ENCODE results near the gene KMT2C.

KMT2C gene

DNA sequence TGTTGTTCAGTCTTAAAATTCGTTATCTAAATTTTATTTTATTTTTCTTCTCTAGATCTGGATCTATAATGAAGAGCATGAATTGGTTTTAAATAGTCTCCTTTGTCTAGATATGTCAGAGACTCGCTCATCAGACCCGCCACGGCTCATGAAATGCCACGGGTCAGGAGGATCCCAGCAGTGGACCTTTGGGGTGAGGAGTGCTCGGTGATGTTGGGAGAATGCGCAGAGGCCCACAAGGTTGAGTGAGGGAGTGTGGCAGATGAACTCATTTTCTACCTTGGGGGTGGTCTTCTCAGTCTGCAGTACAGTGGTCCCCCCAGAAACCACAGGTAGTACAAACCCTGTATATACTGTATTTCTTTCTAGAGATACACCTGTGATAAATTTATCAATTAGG, 315.0 kb downstream of the KMT2C start:
- Histone ChIP-seq H3K27ac (ENCODE audit: low read depth, low read length, poor library complexity, severe bottlenecking) (no peak overlapping the region), H3K4me2 (ENCODE audit: low read length) (no peak overlapping the region), H3K4me1 (ENCODE audit: insufficient read depth, low read length, severe bottlenecking) (no peaks in the 10 kb centered on the region), H3K9me2 (ENCODE audit: low read depth, low read length) (no peaks in the 10 kb centered on the region), H4K20me1 (ENCODE audit: insufficient read depth, low read length) (no peaks in the 10 kb centered on the region), H3K9me3 (ENCODE audit: low read length) (peaks cover 4% of the 10 kb centered on the region; the same call in 1 of the 2 replicates), H3K9ac (ENCODE audit: low read length) (no peak overlapping the region), H2AFZ (ENCODE audit: low read length) (no peak overlapping the region), H3K36me3 (ENCODE audit: insufficient read depth, low read length) (peaks cover 88% of the 10 kb centered on the region), H3K27me3 (ENCODE audit: insufficient read depth, low read length) (no peaks in the 10 kb centered on the region), H3K79me2 (ENCODE audit: insufficient read depth, low read length) (no peaks in the 10 kb centered on the region), H3K4me3 (ENCODE audit: low read depth, low read length, poor library complexity, severe bottlenecking) (no peak overlapping the region), H3F3A (ENCODE audit: insufficient read depth, low read length) (no peaks in the 10 kb centered on the region)
- TF ChIP-seq EZH2 (IDR thresholded peaks at IDR 0.05; ENCODE audit: borderline replicate concordance, low read length) = no peak
- TF ChIP-seq, protein P1, sequence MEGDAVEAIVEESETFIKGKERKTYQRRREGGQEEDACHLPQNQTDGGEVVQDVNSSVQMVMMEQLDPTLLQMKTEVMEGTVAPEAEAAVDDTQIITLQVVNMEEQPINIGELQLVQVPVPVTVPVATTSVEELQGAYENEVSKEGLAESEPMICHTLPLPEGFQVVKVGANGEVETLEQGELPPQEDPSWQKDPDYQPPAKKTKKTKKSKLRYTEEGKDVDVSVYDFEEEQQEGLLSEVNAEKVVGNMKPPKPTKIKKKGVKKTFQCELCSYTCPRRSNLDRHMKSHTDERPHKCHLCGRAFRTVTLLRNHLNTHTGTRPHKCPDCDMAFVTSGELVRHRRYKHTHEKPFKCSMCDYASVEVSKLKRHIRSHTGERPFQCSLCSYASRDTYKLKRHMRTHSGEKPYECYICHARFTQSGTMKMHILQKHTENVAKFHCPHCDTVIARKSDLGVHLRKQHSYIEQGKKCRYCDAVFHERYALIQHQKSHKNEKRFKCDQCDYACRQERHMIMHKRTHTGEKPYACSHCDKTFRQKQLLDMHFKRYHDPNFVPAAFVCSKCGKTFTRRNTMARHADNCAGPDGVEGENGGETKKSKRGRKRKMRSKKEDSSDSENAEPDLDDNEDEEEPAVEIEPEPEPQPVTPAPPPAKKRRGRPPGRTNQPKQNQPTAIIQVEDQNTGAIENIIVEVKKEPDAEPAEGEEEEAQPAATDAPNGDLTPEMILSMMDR (IDR thresholded peaks at IDR 0.05; ENCODE audit: low read length) = no peak

DNA sequence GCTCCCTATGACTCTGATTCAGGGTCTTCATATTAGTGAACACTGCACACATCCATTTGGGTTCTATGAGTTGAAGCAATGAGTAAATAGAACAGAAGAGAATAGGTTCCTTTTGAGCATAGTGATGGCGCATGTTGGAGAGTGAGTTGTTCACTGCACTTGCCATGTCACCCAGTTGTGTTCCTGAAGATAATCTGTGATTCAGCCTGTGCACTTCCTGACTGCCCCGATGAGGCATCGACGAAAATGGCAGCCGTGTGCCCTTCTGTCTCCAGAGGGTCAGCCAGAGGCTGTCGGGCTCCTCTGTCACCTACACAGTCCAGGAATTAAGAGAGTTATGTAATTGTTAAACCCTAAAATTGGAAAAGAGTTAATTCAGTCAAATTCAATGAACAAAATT, 315.6 kb downstream of the KMT2C start:
- H3K4me3 ChIP-seq (ENCODE audit: low read depth, low read length, poor library complexity, severe bottlenecking) = no peak overlapping the region
- no peaks in the 10 kb centered on the region for H3K79me2 ChIP-seq (ENCODE audit: insufficient read depth, low read length)
- peaks cover 82% of the 10 kb centered on the region for H3K36me3 ChIP-seq (ENCODE audit: insufficient read depth, low read length)
- no peak for TF ChIP-seq EZH2 (IDR thresholded peaks at IDR 0.05; ENCODE audit: borderline replicate concordance, low read length)
- TF ChIP-seq, protein P1 (IDR thresholded peaks at IDR 0.05; ENCODE audit: low read length) = no peak
- H3K27ac ChIP-seq (ENCODE audit: low read depth, low read length, poor library complexity, severe bottlenecking) = no peak overlapping the region
- no peaks in the 10 kb centered on the region for H3K27me3 ChIP-seq (ENCODE audit: insufficient read depth, low read length)
- no peaks in the 10 kb centered on the region for H4K20me1 ChIP-seq (ENCODE audit: insufficient read depth, low read length)
- no peak overlapping the region for H3K9ac ChIP-seq (ENCODE audit: low read length)
- H3K4me1 ChIP-seq (ENCODE audit: insufficient read depth, low read length, severe bottlenecking) = no peaks in the 10 kb centered on the region
- no peaks in the 10 kb centered on the region for H3K9me2 ChIP-seq (ENCODE audit: low read depth, low read length)
- H2AFZ ChIP-seq (ENCODE audit: low read length) = no peak overlapping the region
- no peak overlapping the region for H3K4me2 ChIP-seq (ENCODE audit: low read length)
- H3F3A ChIP-seq (ENCODE audit: insufficient read depth, low read length) = no peaks in the 10 kb centered on the region
- H3K9me3 ChIP-seq (ENCODE audit: low read length) = peaks cover 4% of the 10 kb centered on the region; the same call in 1 of the 2 replicates

DNA sequence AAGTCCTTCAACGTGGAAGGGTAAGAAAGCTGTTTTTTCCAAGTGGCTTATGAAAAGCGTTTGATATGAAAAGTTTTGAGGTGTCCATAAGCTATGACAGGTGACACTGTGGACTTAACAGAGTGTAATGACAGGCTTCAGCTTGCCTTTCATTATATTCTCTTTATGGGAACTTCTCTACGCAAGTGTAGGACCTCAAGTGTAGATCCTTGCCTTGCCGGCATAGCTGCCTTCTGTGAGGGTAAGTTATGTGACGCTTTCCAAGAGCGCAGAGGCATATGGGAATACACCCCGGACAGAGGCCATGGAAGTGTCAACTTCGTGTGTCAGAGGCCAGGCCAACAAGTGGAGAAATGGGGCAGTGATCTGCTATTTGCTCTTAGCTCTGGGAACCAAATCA, 318.4 kb downstream of the KMT2C start:
- Histone ChIP-seq H3K9ac (ENCODE audit: low read length) (no peak overlapping the region), H3K36me3 (ENCODE audit: insufficient read depth, low read length) (peaks cover 54% of the 10 kb centered on the region), H3K4me2 (ENCODE audit: low read length) (no peak overlapping the region)

More for the DNA sequence above, 318.4 kb downstream of the KMT2C start:
- Histone ChIP-seq H3K27me3 (ENCODE audit: insufficient read depth, low read length) (no peaks in the 10 kb centered on the region), H3F3A (ENCODE audit: insufficient read depth, low read length) (no peaks in the 10 kb centered on the region), H4K20me1 (ENCODE audit: insufficient read depth, low read length) (no peaks in the 10 kb centered on the region), H3K79me2 (ENCODE audit: insufficient read depth, low read length) (no peaks in the 10 kb centered on the region), H3K9me2 (ENCODE audit: low read depth, low read length) (no peaks in the 10 kb centered on the region), H3K27ac (ENCODE audit: low read depth, low read length, poor library complexity, severe bottlenecking) (no peak overlapping the region), H3K4me3 (ENCODE audit: low read depth, low read length, poor library complexity, severe bottlenecking) (no peak overlapping the region), H3K9me3 (ENCODE audit: low read length) (no peaks in the 10 kb centered on the region), H3K4me1 (ENCODE audit: insufficient read depth, low read length, severe bottlenecking) (no peaks in the 10 kb centered on the region), H2AFZ (ENCODE audit: low read length) (no peak overlapping the region)
- TF ChIP-seq, protein P1 (IDR thresholded peaks at IDR 0.05; ENCODE audit: low read length) = no peak
- TF ChIP-seq EZH2 (IDR thresholded peaks at IDR 0.05; ENCODE audit: borderline replicate concordance, low read length) = no peak
